Measurements from ENCODE around the gene PTPRN2. TPM values are rescaled to one million over a fixed set of nuclear protein-coding genes. Genes with fewer than 3 reads are reported as not detected.

Gene PTPRN2
- total RNA-seq, 1 experiment from 2014 or later = not detected

DNA sequence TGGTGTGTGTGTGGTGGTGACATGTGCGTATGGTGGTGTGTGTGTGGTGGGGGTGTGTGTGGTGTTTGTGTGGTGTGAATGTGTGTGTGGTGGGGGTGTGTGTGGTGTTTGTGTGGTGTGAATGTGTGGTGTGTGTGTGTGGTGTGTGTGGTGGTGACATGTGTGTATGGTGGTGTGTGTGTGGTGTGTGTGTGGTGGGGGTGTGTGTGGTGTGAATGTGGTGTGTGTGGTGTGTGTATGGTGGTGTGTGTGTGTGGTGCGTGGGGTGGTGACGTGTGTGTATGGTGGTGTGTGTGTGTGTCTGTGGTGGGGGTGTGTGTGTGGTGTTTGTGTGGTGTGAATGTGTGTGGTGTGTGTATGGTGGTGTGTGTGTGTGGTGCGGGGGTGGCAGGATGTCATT, 797.7 kb downstream of the PTPRN2 start:
- intact Hi-C loops (cut with micrococcal nuclease; ENCODE audit: unreplicated experiment) = no loop called here
- H3K9me2 ChIP-seq (ENCODE audit: insufficient read depth) = no peaks in the 10 kb centered on the region
- no peak overlapping the region for H3K4me2 ChIP-seq
- POLR2A ChIA-PET (ENCODE audit: unreplicated experiment) = no interaction called here
- H3F3A ChIP-seq (ENCODE audit: insufficient read depth, low read depth) = no peaks in the 10 kb centered on the region
- H3K4me1 ChIP-seq (replicated peaks; ENCODE audit: insufficient read depth) = no peaks in the 10 kb centered on the region
- BruUV-seq (replicated peaks) = no TSS peak
- H3K27me3 ChIP-seq (ENCODE audit: insufficient read depth, low read depth) = peaks cover 93% of the 10 kb centered on the region
- TF ChIP-seq EZH2 (IDR thresholded peaks at IDR 0.05; ENCODE audit: low read depth) = no peak
- TF ChIP-seq, protein P1, sequence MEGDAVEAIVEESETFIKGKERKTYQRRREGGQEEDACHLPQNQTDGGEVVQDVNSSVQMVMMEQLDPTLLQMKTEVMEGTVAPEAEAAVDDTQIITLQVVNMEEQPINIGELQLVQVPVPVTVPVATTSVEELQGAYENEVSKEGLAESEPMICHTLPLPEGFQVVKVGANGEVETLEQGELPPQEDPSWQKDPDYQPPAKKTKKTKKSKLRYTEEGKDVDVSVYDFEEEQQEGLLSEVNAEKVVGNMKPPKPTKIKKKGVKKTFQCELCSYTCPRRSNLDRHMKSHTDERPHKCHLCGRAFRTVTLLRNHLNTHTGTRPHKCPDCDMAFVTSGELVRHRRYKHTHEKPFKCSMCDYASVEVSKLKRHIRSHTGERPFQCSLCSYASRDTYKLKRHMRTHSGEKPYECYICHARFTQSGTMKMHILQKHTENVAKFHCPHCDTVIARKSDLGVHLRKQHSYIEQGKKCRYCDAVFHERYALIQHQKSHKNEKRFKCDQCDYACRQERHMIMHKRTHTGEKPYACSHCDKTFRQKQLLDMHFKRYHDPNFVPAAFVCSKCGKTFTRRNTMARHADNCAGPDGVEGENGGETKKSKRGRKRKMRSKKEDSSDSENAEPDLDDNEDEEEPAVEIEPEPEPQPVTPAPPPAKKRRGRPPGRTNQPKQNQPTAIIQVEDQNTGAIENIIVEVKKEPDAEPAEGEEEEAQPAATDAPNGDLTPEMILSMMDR (conservative IDR thresholded peaks at IDR 0.05) = no peak
- no peak for DNase-seq
- H3K9me3 ChIP-seq (ENCODE audit: insufficient read depth, low read depth) = no peaks in the 10 kb centered on the region
- no peaks in the 10 kb centered on the region for H3K36me3 ChIP-seq (ENCODE audit: low read depth)
- no peaks in the 10 kb centered on the region for H3K79me2 ChIP-seq (ENCODE audit: low read depth)
- H2AFZ ChIP-seq = no peak overlapping the region
- H4K20me1 ChIP-seq (ENCODE audit: insufficient read depth) = no peaks in the 10 kb centered on the region
- no peak overlapping the region for H3K27ac ChIP-seq
- CTCF ChIA-PET = no interaction called here
- no peak overlapping the region for H3K4me3 ChIP-seq

DNA sequence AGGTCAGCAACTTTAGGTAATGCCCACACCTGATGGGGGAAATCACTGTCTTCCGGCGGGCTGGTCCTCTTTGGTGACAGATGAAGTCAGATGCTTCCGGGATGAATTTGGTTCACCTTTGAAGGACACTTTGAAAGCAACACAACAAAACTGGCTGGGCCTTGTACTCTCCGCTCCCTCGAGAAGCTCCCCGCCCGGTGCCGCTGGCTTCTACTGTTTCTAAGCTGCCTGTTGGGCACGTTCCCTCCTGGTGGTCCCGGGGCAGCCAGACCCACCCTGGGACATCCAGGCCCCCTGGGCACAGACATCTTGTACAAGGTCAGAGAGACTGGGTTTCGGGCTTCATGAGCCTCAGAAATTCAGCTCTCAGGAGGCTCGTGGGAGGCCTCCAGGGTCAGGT, 798.5 kb downstream of the PTPRN2 start:
- no peaks in the 10 kb centered on the region for H3K9me2 ChIP-seq (ENCODE audit: insufficient read depth)
- H3K4me3 ChIP-seq = no peak overlapping the region
- H3F3A ChIP-seq (ENCODE audit: insufficient read depth, low read depth) = no peaks in the 10 kb centered on the region
- POLR2A ChIA-PET (ENCODE audit: unreplicated experiment) = no interaction called here
- H3K36me3 ChIP-seq (ENCODE audit: low read depth) = no peaks in the 10 kb centered on the region
- no TSS peak for BruUV-seq (replicated peaks)
- H3K4me1 ChIP-seq (replicated peaks; ENCODE audit: insufficient read depth) = no peaks in the 10 kb centered on the region
- no peaks in the 10 kb centered on the region for H4K20me1 ChIP-seq (ENCODE audit: insufficient read depth)
- no peak overlapping the region for H3K4me2 ChIP-seq
- H3K27me3 ChIP-seq (ENCODE audit: insufficient read depth, low read depth) = peaks cover 93% of the 10 kb centered on the region
- no peaks in the 10 kb centered on the region for H3K79me2 ChIP-seq (ENCODE audit: low read depth)
- TF ChIP-seq, protein P1 (conservative IDR thresholded peaks at IDR 0.05) = no peak
- no peak for TF ChIP-seq EZH2 (IDR thresholded peaks at IDR 0.05; ENCODE audit: low read depth)
- H2AFZ ChIP-seq = no peak overlapping the region
- no peak overlapping the region for H3K27ac ChIP-seq
- DNase-seq = no peak
- intact Hi-C loops (cut with micrococcal nuclease; ENCODE audit: unreplicated experiment) = no loop called here
- H3K9me3 ChIP-seq (ENCODE audit: insufficient read depth, low read depth) = no peaks in the 10 kb centered on the region
- CTCF ChIA-PET = no interaction called here

DNA sequence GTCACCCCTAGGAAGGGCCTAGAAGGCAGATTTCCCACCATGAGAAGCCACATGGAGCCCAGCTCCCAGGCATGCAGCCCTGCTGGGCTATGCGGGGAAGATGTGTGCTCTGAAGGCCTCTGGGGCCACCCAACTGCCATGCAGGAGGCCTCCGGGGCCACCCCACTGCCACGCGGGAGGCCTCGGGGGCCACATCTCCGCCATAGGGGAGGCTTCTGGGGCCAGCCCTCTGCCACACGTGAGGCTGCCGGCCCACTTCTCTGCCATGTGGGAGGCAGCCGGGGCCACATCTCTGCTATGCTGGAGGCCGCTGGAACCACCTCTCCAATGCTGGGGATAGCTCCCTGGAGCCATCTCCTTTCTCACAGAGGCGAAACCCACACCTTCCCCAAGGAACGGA, 799.0 kb downstream of the PTPRN2 start:
- H3K4me1 ChIP-seq (replicated peaks; ENCODE audit: insufficient read depth) = no peaks in the 10 kb centered on the region
- H3K36me3 ChIP-seq (ENCODE audit: low read depth) = no peaks in the 10 kb centered on the region
- no peaks in the 10 kb centered on the region for H3K9me3 ChIP-seq (ENCODE audit: insufficient read depth, low read depth)
- ChIA-PET POLR2A (ENCODE audit: unreplicated experiment) (no interaction called here), CTCF (no interaction called here)
- no peaks in the 10 kb centered on the region for H3F3A ChIP-seq (ENCODE audit: insufficient read depth, low read depth)
- DNase-seq = no peak
- intact Hi-C loops (cut with micrococcal nuclease; ENCODE audit: unreplicated experiment) = no loop called here
- BruUV-seq (replicated peaks) = no TSS peak
- H3K27me3 ChIP-seq (ENCODE audit: insufficient read depth, low read depth) = peaks cover 93% of the 10 kb centered on the region
- no peak overlapping the region for H3K27ac ChIP-seq
- TF ChIP-seq EZH2 (IDR thresholded peaks at IDR 0.05; ENCODE audit: low read depth) = no peak
- TF ChIP-seq, protein P1 (conservative IDR thresholded peaks at IDR 0.05) = no peak
- H3K4me2 ChIP-seq = no peak overlapping the region
- H4K20me1 ChIP-seq (ENCODE audit: insufficient read depth) = peaks cover 4% of the 10 kb centered on the region; the same call in 1 of the 2 replicates
- H3K9me2 ChIP-seq (ENCODE audit: insufficient read depth) = no peaks in the 10 kb centered on the region
- H3K4me3 ChIP-seq = no peak overlapping the region
- no peak overlapping the region for H2AFZ ChIP-seq
- no peaks in the 10 kb centered on the region for H3K79me2 ChIP-seq (ENCODE audit: low read depth)

Data from PC-9 (cell line).